22Rv1 (cell line): ENCODE measurements around the gene KCNJ15.

ENCODE experiments used
- CTCF ChIP-seq: fragments of 450-650 bp; IDR thresholded peaks from 2 replicates; pipeline ENCODE4 v1.5.1; 2017; ENCODE audit warnings: mild to moderate bottlenecking
- ZFX ChIP-seq: fragments of 450-650 bp; IDR thresholded peaks from 2 replicates; pipeline ENCODE4 v1.6.1; 2017; ENCODE audit warnings: antibody characterized with exemption, borderline replicate concordance

- TF ChIP-seq CTCF: no peak
- TF ChIP-seq ZFX: no peak
Measured at GRCh38 chr21:38323721-38324531, 67.1 kb downstream of the KCNJ15 start.
